Measurements from ENCODE around the gene PLXNC1.

DNA sequence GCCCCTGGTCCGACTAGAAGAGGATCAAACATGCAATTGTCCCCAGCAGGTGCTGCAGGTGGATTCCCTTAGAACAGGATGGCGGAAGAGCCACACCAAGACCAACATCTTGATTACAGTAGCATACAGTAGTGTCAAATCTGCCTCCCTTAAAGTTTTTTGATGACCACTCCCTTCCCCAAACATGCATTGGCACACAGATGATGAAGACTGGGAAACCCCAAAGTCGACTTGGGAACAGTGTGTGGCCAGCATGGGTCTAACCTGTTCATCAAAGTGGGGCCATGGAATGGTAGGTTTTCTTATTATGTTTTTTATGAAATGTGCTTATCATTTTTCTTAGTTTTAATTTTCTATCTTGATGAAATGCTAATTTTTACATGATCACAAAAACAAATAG, 8.8 kb downstream of the PLXNC1 start:
- TF ChIP-seq POLR2AphosphoS5 (IDR thresholded peaks at IDR 0.05; ENCODE audit: insufficient read depth in 1 of 2, low read depth in 1 of 2) (no peak), POLR2A (IDR thresholded peaks at IDR 0.05) (no peak)
- TF ChIP-seq, protein P1, sequence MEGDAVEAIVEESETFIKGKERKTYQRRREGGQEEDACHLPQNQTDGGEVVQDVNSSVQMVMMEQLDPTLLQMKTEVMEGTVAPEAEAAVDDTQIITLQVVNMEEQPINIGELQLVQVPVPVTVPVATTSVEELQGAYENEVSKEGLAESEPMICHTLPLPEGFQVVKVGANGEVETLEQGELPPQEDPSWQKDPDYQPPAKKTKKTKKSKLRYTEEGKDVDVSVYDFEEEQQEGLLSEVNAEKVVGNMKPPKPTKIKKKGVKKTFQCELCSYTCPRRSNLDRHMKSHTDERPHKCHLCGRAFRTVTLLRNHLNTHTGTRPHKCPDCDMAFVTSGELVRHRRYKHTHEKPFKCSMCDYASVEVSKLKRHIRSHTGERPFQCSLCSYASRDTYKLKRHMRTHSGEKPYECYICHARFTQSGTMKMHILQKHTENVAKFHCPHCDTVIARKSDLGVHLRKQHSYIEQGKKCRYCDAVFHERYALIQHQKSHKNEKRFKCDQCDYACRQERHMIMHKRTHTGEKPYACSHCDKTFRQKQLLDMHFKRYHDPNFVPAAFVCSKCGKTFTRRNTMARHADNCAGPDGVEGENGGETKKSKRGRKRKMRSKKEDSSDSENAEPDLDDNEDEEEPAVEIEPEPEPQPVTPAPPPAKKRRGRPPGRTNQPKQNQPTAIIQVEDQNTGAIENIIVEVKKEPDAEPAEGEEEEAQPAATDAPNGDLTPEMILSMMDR (IDR thresholded peaks at IDR 0.05), result no peak
